GM19438 (cell line): ENCODE results near the gene GJB6.
"Not testable (repeated sequence)": the region's sequence is repeated elsewhere in the genome, so short reads cannot be mapped to it uniquely, and the experiment has no call there.

ENCODE experiments used
- ATAC-seq: cut with Tn5 transposase; IDR thresholded peaks from one replicate; pipeline ENCODE4 v1.9.1; 2021; ENCODE audit warnings: low read depth; ENCODE audit not compliant: unreplicated experiment

GJB6 gene

DNA sequence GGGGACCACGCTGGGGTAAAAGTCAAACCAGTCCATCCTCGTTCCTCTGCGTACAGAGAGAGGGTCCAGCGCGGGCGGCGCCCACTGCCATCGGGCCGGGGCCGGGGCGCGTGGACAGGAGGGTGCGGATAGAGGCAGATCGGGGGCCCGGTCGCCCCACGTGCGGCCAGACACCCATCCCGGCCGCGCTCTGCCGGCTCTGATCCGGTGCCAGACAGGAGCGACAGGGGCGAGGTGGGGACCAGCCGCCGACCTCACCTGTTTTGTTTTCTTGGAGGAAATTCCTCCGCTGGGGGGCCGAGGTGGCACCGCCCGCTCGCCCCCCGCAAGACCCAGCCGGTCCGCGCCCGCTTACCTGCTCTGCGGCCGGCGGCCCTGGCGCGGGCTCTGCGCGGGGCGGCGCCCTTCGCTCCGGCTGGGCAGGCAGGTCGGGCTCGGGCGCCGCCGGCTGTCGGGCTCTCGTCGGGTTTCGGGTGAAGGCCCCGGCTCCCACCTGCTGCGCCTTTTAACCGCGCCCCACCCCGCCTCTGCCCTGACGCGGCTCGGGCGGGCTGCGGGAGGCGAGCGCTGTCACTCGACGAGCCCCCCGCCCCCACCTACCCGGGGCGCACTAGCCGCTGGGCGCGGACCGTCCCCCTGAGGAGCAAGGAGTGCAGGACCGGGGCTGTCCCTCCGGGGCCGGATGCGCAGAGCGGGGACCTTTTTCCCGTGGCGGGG lies at the start of gene GJB6:
TSS of gene GJB6 (minus strand) at position 481 of the 717 bp plus-strand sequence. CDS start 8,839 bp downstream, outside the sequence.
- no peak for ATAC-seq

DNA sequence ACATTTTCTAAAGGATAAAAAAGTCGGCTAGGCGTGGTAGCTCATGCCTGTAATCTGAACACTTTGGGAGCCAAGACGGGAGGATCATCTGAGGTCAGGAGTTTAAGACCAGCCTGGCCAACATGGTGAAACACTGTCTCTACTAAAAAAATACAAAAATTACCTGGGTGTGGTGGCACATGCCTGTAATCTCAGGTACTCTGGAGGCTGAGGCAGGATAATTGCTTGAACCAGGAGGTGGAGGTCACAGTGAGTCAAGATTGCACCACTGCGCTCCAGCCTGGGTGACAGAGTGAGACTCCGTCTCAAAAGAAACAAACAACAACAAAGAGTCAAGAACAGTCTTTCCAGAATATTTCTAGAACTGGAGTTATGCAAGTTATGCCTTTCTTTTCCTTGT lies 44.8 kb upstream of the GJB6 start:
- not testable (repeated sequence) for ATAC-seq

DNA sequence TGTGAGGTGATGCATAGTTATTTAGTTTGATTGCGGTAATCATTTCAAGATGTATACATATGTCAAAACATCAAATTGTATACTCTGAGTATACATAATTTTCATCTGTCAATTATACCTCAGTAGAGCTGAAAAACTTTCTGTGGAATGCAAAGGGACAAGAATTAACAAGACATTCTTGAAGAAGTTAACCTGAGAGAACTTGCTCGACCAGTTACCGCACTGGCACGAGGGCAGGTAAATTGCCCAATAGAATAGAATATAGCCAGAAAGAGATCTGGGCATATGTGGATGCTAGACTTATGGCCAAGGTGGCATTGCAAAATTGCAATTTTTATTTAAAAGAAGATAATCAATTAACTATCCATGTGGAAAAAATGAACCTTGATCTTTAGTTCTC lies 42.3 kb upstream of the GJB6 start:
- no peak for ATAC-seq

DNA sequence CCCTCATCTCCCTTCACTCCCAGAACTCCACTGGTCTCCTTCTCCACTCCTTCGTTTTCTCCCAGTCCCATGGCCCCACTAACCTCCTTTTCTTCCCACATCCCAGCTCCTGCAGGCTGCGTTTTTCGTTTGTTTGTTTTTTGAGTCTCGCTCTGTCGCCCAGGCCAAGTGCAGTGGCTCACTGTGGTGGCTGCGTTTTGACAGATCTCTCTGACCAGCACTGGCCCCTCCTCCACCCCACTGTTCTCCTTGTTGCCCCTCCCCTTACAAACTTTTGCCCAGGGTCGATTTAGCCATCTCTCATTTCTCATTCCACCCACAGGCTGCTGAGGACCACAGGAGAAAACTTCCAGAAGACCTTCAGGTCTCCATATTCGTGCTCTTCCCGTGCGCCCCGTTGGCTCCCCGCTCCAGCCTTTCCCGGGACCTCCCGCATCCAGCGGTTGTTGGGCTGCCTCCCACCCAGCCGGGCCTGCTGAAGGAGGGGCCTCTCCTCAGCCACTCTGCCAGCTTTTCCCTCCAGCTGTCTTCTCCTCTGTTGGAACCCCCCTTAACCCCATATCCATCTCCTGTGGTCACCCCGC lies 40.6 kb upstream of the GJB6 start:
- no peak for ATAC-seq

DNA sequence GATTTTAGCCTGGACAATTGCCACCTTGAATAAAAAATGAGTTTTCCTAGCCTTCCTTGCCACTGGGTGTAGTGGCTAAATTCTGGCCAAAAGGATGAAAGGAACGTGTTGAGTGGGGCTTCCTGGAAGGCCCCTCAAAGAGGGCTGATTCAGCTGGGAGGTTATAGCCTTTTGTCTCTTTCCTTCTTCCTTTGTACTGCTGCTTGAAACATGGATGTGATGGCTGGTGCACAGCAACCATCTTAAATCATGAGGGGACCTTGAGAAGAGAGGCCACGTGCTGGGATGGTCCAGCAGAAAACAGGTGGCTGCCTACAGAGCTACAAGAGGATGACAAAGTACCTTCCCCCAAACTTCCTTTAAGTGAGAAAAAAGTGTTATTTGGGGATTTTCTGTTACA lies 40.0 kb upstream of the GJB6 start:
- ATAC-seq: no peak

DNA sequence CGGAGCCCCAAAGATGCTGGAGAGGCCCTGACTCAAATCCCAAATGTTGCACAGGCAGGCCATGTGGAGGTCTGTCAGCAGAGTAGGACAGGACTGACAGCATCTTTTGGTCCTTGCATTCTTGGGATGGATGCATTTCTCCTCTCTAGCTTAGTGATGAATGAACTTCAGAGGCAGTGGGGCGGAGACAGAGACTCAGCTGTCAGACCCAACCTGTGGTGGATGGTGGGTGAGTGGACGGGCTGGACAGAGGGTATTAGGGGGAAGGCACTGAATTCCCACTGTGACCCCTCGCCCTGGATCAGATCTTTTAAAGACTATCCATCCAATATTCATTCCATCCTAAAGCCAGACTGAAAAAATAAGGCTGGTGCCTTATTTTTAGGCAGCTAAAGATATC lies 39.3 kb upstream of the GJB6 start:
- ATAC-seq: no peak

DNA sequence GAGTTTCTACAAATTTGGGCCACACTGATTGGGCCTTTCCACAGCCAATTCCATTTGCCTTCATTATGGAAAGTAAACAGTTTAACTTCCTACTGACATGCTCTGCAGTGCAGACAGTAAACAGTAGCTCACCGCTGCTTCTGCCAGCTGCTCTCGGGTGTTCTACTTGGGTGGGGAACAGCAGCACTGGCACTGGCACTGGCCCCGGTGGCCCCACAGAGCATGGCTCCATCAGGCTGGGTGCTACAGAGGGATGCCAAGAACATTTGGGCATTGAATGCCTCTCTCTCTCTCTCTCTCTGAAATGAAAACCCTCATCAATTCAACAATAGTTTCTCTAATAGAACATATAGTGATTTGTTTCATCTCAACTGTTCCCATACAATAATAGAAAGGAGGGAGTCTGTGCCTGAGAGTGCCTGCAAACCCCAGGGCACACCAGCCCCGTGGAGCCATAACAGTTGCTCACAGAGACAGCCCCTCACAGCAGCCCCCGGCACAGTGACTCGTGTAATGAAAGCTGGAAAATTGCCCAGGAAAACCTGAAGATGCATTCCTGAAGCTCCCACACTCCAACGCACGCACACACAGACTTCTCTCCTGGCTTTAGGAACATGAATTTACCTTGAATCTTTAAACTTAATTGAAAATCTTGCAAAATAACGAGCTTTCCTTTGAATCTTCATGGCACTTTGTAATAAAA lies 38.2 kb upstream of the GJB6 start:
- ATAC-seq: no peak

DNA sequence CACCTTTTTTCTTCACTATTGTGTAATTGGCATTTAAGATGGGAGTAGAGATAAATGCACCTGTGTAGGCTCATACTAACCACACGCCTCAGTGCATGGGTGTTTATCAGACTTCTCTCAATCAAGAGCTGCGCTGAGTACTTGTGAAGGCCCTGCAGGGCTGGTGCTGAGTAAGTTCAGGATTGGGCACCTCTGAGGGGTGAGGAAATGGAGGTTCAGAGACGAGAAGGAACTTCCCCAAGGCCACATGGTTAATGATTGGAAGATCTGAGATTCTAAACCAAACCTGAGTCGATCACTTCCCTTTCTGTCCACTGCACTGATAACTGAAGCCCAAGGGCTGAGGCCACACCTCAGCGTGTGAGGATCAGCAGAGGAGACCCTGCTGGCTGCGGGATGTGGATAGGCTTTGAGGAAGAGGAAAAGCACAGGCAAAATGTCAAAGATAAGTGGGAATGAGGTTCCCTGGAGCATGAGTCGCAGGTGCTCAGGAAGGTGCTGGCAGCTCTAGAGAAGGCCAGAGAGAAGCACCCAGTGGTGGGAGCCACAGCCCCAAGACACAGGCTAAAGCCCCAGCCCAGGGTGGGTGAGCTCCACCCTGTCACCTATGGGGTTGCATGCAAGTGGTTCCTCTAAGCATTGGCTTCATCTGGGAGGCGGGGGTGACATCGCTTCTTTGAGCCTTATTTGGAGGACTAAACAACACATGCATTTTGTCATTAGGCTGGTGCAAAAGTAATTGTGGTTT lies 32.3 kb upstream of the GJB6 start:
- peak; percentile 100 for ATAC-seq

DNA sequence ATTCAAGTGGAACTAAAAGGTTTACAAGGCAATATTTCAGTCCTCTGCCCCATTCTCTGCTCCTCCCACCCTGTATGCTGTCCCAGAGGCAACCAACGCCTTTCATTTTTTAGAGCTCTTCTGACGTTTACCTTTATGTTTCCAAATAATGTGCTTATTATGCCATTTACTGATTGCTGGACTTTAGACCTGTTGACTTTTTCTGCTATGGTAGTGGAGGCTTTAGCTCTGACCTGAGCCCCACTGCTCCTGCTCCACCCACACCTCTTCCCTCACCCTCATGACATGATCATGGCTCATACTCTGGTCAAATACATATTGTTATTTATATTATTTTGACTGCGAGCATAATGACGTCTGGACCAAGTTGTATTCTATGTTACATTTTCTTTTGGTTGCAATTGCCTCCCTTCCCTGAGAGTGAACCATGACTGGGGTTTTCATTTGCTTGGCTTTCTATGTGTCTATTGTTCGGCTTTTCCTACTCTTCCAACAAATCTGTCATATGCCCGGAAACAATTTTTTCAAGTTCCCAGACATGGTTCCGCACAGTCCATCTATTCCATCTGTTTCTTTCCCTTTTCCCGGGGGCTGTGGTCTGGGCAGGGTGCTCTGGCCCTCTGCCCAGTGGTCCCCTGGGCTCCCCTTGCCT lies 31.4 kb upstream of the GJB6 start:
- ATAC-seq: no peak

DNA sequence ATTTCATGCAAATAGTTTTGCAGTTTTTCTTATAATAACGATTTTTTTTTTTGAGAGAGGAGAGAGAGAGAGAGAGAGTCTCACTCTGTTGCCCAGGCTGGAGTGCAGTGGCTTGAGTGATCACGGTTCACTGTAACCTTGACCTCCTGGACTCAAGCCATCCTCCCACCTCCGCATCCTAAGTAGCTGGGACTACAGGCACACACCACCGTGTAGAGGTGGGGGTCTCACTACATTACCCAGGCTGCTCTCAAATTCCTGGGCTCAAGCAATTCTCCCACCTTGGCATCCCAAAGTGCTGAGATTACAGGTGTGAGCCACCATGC lies 26.8 kb upstream of the GJB6 start:
- ATAC-seq: no peak

DNA sequence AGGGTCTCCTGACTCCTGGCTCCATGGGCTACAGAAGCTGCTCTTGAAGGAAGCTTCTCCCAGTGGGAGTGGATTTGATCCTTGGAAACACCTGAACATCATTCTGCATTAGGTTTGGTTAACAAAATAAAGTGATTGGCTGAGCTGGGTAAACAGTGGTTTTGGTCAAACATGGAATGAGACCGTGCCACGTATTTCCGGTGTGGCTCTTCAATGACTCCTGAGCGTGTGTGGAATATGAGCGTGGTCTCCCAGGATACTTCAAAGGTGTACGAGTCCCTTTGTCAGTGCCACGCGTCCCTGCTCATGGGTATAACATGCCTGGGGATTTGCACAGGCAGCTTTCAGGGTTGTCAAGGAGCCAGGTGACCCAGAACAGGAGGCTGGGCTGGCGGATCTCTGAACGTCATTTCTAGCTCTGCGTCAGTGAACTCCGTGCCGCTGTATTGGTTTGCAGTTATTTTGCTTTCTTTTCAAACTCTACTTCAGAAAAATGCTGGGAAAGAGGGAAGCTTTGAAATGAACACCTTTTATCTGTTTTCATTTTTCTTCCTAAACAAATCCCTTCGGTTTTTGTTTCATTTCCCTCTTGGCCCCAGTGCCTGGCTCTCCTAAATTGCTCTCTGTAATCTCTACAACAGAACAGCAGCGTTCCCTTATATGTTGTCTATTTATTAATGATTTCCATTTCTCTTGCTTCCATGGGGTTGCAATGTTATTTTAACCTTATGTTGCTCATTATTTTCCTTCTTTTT lies 26.3 kb upstream of the GJB6 start:
- ATAC-seq: no peak

DNA sequence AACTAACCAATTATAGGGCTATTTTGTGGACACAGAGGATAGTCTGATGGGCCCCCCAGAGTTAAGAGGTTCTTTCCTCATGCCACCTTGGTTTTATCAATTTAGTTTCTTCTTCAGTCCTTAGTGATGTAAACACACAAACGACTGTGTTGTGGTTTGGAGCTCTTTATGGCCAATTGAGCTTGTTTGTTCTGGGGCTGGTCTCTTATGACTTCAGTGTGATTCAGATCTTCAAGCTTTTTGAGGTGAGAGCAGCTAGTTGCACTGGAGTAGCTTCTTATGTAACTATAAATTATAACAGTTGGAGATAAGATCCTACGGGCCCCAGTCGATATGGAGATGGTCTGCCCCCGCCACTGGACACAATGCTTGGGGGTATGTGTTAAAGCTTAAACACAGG lies 22.0 kb upstream of the GJB6 start:
- no peak for ATAC-seq

DNA sequence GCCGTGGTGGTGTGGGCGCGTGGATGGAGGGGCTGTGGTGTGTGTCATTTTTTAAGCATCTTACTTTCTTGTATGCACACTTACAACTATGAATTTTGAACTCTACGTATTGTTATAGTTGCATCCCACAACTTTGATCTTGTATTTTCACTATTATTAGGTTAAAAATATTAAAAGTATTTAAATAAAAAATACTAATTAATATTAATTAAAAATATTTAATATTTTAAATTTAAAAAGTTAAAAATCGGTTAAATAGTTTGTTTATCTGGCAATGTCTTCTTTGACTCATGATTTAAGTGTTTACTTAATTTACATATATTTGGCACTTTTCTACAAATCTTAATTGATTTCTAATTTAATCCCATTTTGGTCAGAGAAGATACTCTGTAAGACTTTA lies 17.8 kb upstream of the GJB6 start:
- no peak for ATAC-seq

DNA sequence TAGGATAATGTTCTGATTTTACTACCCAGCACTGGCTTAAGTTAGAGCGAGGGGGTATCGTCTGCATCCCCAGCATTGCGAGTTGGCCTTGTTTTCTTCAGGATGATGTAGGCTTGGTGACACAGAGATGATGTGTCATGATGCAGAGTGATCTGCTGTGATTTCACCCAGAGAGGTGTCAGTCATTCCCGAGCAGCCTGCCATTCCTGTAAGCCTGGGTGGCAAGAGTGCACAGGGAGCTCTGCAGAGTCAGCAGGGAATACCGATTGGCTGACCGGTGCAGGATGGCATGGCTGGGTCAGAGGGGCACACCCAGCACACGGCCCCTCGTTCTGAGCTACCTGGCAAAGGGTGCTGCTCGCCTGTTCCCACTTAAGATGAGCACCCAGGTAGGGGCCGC lies 15.8 kb upstream of the GJB6 start:
- ATAC-seq: no peak

DNA sequence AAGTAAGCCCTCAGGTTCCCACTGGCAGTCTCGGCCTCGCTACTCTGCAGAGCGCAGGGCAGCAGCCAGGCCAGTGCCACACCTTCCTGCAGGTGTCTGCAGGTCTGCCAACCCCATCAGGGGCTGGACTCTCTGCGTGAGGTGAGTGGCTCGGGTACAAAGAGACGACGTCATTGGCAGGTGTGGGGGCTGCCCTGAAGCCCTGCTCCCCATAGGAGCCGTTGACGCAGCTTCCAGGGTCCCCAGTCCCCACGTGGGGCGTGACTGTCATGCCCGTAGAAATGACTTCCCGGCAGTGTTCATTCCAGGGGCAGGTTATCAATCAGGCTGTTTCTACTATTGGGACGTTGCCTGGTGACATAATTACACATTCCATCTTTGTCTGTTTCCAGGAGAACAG lies 15.3 kb upstream of the GJB6 start:
- no peak for ATAC-seq

DNA sequence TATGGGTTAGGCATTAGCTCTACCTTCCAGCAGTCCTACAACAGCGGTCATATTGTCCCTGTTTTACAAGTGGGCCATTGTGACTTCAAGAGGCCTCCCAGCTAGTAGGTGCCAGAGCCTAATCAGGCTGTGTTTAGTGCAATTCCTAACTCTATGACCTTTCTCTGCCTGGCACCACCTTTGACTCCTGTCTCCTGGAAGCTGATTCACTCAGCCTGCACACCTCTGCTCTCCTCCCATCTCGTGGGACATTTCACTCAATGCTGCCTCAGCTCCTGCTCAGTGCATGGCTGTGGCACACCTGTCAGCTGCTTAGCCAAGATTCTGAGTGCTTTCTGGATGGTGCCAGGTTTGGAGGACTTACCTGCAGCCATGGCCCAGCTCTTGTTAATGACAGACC lies 9.5 kb upstream of the GJB6 start:
- no peak for ATAC-seq

DNA sequence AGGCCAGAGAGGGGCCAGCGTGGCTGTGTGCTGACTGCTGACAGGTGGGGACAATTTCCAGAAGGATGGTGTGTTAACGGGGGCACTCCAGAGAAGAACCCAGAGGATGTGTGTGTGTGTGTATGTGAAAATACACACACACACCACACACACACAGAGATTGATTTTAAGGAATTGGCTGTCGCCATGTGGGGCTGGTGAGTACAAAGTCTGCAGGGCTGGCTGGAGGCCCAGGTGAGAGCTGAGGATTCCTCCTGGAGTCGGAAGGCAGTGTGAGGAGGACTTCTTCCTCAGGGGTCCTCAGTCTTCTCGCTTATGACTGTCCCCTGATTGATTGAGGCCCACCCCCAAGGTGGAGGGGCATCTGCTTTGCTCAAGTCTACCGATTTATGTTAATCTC lies 7.6 kb upstream of the GJB6 start:
- no peak for ATAC-seq

DNA sequence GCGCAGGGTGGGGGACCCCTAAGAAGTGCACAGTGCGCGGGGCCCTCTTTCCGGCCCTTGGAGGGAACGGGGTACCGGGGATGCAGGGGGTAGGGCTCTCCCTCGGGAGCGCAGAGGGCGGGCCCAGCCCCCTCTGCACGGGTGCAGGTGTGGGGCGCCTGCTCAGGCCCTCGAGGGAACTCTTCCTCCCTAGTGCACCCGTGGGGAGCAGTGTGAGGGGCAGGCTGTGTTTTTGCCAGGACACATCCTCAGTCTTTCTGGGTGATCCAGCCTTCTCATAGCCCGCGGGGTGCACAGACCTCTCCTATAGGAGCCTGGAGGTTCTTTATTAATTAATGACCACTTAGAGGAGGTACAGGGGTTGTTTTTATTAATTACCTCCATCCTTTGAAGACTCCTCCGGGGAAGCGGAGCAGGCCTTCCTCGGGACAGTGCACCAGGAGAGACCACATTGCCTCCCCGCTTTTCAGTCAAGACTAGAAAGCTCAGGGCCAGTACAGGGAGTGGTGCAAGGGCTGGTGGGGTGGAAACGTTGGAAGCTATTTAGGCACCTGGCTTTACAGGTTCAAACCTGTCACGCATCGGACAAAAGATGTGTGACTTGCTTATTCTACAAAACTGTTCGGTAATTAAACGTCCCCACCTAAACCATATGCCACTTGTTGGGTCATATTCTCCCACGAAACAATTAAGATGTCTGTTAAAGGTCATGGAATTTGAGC lies 598 bp upstream of the GJB6 start:
- no peak for ATAC-seq
